ENCODE measurements around the gene SLC10A4.

SLC10A4 gene

GRCh38 chr4:48461000-48461399 is 22.1 kb upstream of the SLC10A4 start:
- no peak overlapping the region for H3K9ac ChIP-seq (ENCODE audit: low read depth in 1 of 2, low read length in 2 of 2)
- no peaks in the 10 kb centered on the region for H3K27me3 ChIP-seq (ENCODE audit: control insufficient read depth in 1 of 2, insufficient read depth in 2 of 2, low read length in 2 of 2)
- H3K9me3 ChIP-seq (ENCODE audit: control insufficient read depth in 1 of 2, low read length in 2 of 2), result no peaks in the 10 kb centered on the region
- H3K4me1 ChIP-seq (ENCODE audit: control insufficient read depth in 1 of 2, insufficient read depth in 2 of 2, low read length in 2 of 2), result peaks cover 0 to 5% of the 10 kb centered on the region in 2 donors
- no peak overlapping the region for H3K4me3 ChIP-seq (ENCODE audit: low read depth in 1 of 2, low read length in 2 of 2)
- no peak overlapping the region for H3K27ac ChIP-seq (ENCODE audit: low read depth, low read length)
- no peaks in the 10 kb centered on the region for H3K36me3 ChIP-seq (ENCODE audit: control insufficient read depth in 1 of 2, insufficient read depth in 2 of 2, low read length in 2 of 2)

GRCh38 chr4:48462363-48462762 is 20.8 kb upstream of the SLC10A4 start:
- no peaks in the 10 kb centered on the region for H3K36me3 ChIP-seq (ENCODE audit: control insufficient read depth in 1 of 2, insufficient read depth in 2 of 2, low read length in 2 of 2)
- no peaks in the 10 kb centered on the region for H3K9me3 ChIP-seq (ENCODE audit: control insufficient read depth in 1 of 2, low read length in 2 of 2)
- H3K27me3 ChIP-seq (ENCODE audit: control insufficient read depth in 1 of 2, insufficient read depth in 2 of 2, low read length in 2 of 2), result no peaks in the 10 kb centered on the region
- H3K4me3 ChIP-seq (ENCODE audit: low read depth in 1 of 2, low read length in 2 of 2), result no peak overlapping the region
- no peak overlapping the region for H3K9ac ChIP-seq (ENCODE audit: low read depth in 1 of 2, low read length in 2 of 2)
- H3K4me1 ChIP-seq (ENCODE audit: control insufficient read depth in 1 of 2, insufficient read depth in 2 of 2, low read length in 2 of 2), result peaks cover 0 to 5% of the 10 kb centered on the region in 2 donors
- no peak overlapping the region for H3K27ac ChIP-seq (ENCODE audit: low read depth, low read length)

- H3K4me1 ChIP-seq (ENCODE audit: control insufficient read depth in 1 of 2, insufficient read depth in 2 of 2, low read length in 2 of 2), result peaks cover 0 to 4% of the 10 kb centered on the region in 2 donors
- H3K9ac ChIP-seq (ENCODE audit: low read depth in 1 of 2, low read length in 2 of 2), result no peak overlapping the region
- no peak overlapping the region for H3K4me3 ChIP-seq (ENCODE audit: low read depth in 1 of 2, low read length in 2 of 2)
- H3K9me3 ChIP-seq (ENCODE audit: control insufficient read depth in 1 of 2, low read length in 2 of 2), result no peaks in the 10 kb centered on the region
- no peak overlapping the region for H3K27ac ChIP-seq (ENCODE audit: low read depth, low read length)
- no peaks in the 10 kb centered on the region for H3K36me3 ChIP-seq (ENCODE audit: control insufficient read depth in 1 of 2, insufficient read depth in 2 of 2, low read length in 2 of 2)
- H3K27me3 ChIP-seq (ENCODE audit: control insufficient read depth in 1 of 2, insufficient read depth in 2 of 2, low read length in 2 of 2), result no peaks in the 10 kb centered on the region
Measured at GRCh38 chr4:48467442-48467841, 15.7 kb upstream of the SLC10A4 start.

- no peak overlapping the region for H3K4me3 ChIP-seq (ENCODE audit: low read depth in 1 of 2, low read length in 2 of 2)
- H3K27me3 ChIP-seq (ENCODE audit: control insufficient read depth in 1 of 2, insufficient read depth in 2 of 2, low read length in 2 of 2), result no peaks in the 10 kb centered on the region
- no peak overlapping the region for H3K9ac ChIP-seq (ENCODE audit: low read depth in 1 of 2, low read length in 2 of 2)
- no peaks in the 10 kb centered on the region for H3K4me1 ChIP-seq (ENCODE audit: control insufficient read depth in 1 of 2, insufficient read depth in 2 of 2, low read length in 2 of 2)
- no peaks in the 10 kb centered on the region for H3K36me3 ChIP-seq (ENCODE audit: control insufficient read depth in 1 of 2, insufficient read depth in 2 of 2, low read length in 2 of 2)
- no peak overlapping the region for H3K27ac ChIP-seq (ENCODE audit: low read depth, low read length)
- H3K9me3 ChIP-seq (ENCODE audit: control insufficient read depth in 1 of 2, low read length in 2 of 2), result no peaks in the 10 kb centered on the region
Measured at GRCh38 chr4:48467891-48468290, 15.3 kb upstream of the SLC10A4 start.

GRCh38 chr4:48470137-48470536 is 13.0 kb upstream of the SLC10A4 start:
- H3K27ac ChIP-seq (ENCODE audit: low read depth, low read length), result no peak overlapping the region
- H3K36me3 ChIP-seq (ENCODE audit: control insufficient read depth in 1 of 2, insufficient read depth in 2 of 2, low read length in 2 of 2), result no peaks in the 10 kb centered on the region
- H3K27me3 ChIP-seq (ENCODE audit: control insufficient read depth in 1 of 2, insufficient read depth in 2 of 2, low read length in 2 of 2), result no peaks in the 10 kb centered on the region
- no peaks in the 10 kb centered on the region for H3K4me1 ChIP-seq (ENCODE audit: control insufficient read depth in 1 of 2, insufficient read depth in 2 of 2, low read length in 2 of 2)
- H3K9me3 ChIP-seq (ENCODE audit: control insufficient read depth in 1 of 2, low read length in 2 of 2), result no peaks in the 10 kb centered on the region
- H3K4me3 ChIP-seq (ENCODE audit: low read depth in 1 of 2, low read length in 2 of 2), result no peak overlapping the region
- no peak overlapping the region for H3K9ac ChIP-seq (ENCODE audit: low read depth in 1 of 2, low read length in 2 of 2)

GRCh38 chr4:48470570-48470969 is 12.6 kb upstream of the SLC10A4 start:
- H3K9ac ChIP-seq (ENCODE audit: low read depth in 1 of 2, low read length in 2 of 2), result no peak overlapping the region
- no peak overlapping the region for H3K4me3 ChIP-seq (ENCODE audit: low read depth in 1 of 2, low read length in 2 of 2)
- H3K27me3 ChIP-seq (ENCODE audit: control insufficient read depth in 1 of 2, insufficient read depth in 2 of 2, low read length in 2 of 2), result no peaks in the 10 kb centered on the region
- no peaks in the 10 kb centered on the region for H3K9me3 ChIP-seq (ENCODE audit: control insufficient read depth in 1 of 2, low read length in 2 of 2)
- H3K4me1 ChIP-seq (ENCODE audit: control insufficient read depth in 1 of 2, insufficient read depth in 2 of 2, low read length in 2 of 2), result no peaks in the 10 kb centered on the region
- H3K27ac ChIP-seq (ENCODE audit: low read depth, low read length), result no peak overlapping the region
- H3K36me3 ChIP-seq (ENCODE audit: control insufficient read depth in 1 of 2, insufficient read depth in 2 of 2, low read length in 2 of 2), result no peaks in the 10 kb centered on the region

- no peak overlapping the region for H3K4me3 ChIP-seq (ENCODE audit: low read depth in 1 of 2, low read length in 2 of 2)
- no peaks in the 10 kb centered on the region for H3K4me1 ChIP-seq (ENCODE audit: control insufficient read depth in 1 of 2, insufficient read depth in 2 of 2, low read length in 2 of 2)
- no peak overlapping the region for H3K27ac ChIP-seq (ENCODE audit: low read depth, low read length)
- H3K36me3 ChIP-seq (ENCODE audit: control insufficient read depth in 1 of 2, insufficient read depth in 2 of 2, low read length in 2 of 2), result no peaks in the 10 kb centered on the region
- H3K27me3 ChIP-seq (ENCODE audit: control insufficient read depth in 1 of 2, insufficient read depth in 2 of 2, low read length in 2 of 2), result no peaks in the 10 kb centered on the region
- H3K9ac ChIP-seq (ENCODE audit: low read depth in 1 of 2, low read length in 2 of 2), result no peak overlapping the region
- no peaks in the 10 kb centered on the region for H3K9me3 ChIP-seq (ENCODE audit: control insufficient read depth in 1 of 2, low read length in 2 of 2)
Measured at GRCh38 chr4:48472794-48473193, 10.3 kb upstream of the SLC10A4 start.

- Histone ChIP-seq H3K4me1 (ENCODE audit: control insufficient read depth in 1 of 2, insufficient read depth in 2 of 2, low read length in 2 of 2) (no peaks in the 10 kb centered on the region), H3K27ac (ENCODE audit: low read depth, low read length) (no peak overlapping the region), H3K36me3 (ENCODE audit: control insufficient read depth in 1 of 2, insufficient read depth in 2 of 2, low read length in 2 of 2) (no peaks in the 10 kb centered on the region), H3K4me3 (ENCODE audit: low read depth in 1 of 2, low read length in 2 of 2) (no peak overlapping the region), H3K9ac (ENCODE audit: low read depth in 1 of 2, low read length in 2 of 2) (no peak overlapping the region), H3K27me3 (ENCODE audit: control insufficient read depth in 1 of 2, insufficient read depth in 2 of 2, low read length in 2 of 2) (peaks cover 2 to 3% of the 10 kb centered on the region in 2 donors), H3K9me3 (ENCODE audit: control insufficient read depth in 1 of 2, low read length in 2 of 2) (no peaks in the 10 kb centered on the region)
Measured at GRCh38 chr4:48475770-48476169, 7.4 kb upstream of the SLC10A4 start.

- Histone ChIP-seq H3K4me1 (ENCODE audit: control insufficient read depth in 1 of 2, insufficient read depth in 2 of 2, low read length in 2 of 2) (no peaks in the 10 kb centered on the region), H3K27ac (ENCODE audit: low read depth, low read length) (no peak overlapping the region), H3K9ac (ENCODE audit: low read depth in 1 of 2, low read length in 2 of 2) (no peak overlapping the region), H3K27me3 (ENCODE audit: control insufficient read depth in 1 of 2, insufficient read depth in 2 of 2, low read length in 2 of 2) (peaks cover 19 to 24% of the 10 kb centered on the region in 2 donors), H3K9me3 (ENCODE audit: control insufficient read depth in 1 of 2, low read length in 2 of 2) (no peaks in the 10 kb centered on the region), H3K36me3 (ENCODE audit: control insufficient read depth in 1 of 2, insufficient read depth in 2 of 2, low read length in 2 of 2) (no peaks in the 10 kb centered on the region), H3K4me3 (ENCODE audit: low read depth in 1 of 2, low read length in 2 of 2) (no peak overlapping the region)
Measured at GRCh38 chr4:48478273-48478672, 4.9 kb upstream of the SLC10A4 start.

GRCh38 chr4:48481581-48481980 is 1.6 kb upstream of the SLC10A4 start:
- H3K4me1 ChIP-seq (ENCODE audit: control insufficient read depth in 1 of 2, insufficient read depth in 2 of 2, low read length in 2 of 2), result peaks cover 0 to 4% of the 10 kb centered on the region in 2 donors
- H3K27ac ChIP-seq (ENCODE audit: low read depth, low read length), result no peak overlapping the region
- no peak overlapping the region for H3K9ac ChIP-seq (ENCODE audit: low read depth in 1 of 2, low read length in 2 of 2)
- no peaks in the 10 kb centered on the region for H3K9me3 ChIP-seq (ENCODE audit: control insufficient read depth in 1 of 2, low read length in 2 of 2)
- H3K4me3 ChIP-seq (ENCODE audit: low read depth in 1 of 2, low read length in 2 of 2), result no peak overlapping the region
- no peaks in the 10 kb centered on the region for H3K36me3 ChIP-seq (ENCODE audit: control insufficient read depth in 1 of 2, insufficient read depth in 2 of 2, low read length in 2 of 2)
- H3K27me3 ChIP-seq (ENCODE audit: control insufficient read depth in 1 of 2, insufficient read depth in 2 of 2, low read length in 2 of 2), result peaks cover 45 to 53% of the 10 kb centered on the region in 2 donors
